HEK293 (cell line): Measurements from ENCODE around the gene B4GALNT1.
A peak's percentile ranks its signal among the peaks of the same experiment; 100 is the strongest.

ENCODE experiments used
- CTCF ChIA-PET: fragments of 350-600 bp; formaldehyde crosslinking; extraction: SDS; loops from one replicate; lab custom pipeline; 2021; ENCODE audit warnings: antibody characterized with exemption; lab: Yijun Ruan, JAX
- POLR2A ChIA-PET: fragments of 300-600 bp; formaldehyde crosslinking; extraction: SDS; loops from one replicate; lab custom pipeline; 2020; ENCODE audit warnings: antibody characterized with exemption, inconsistent platforms; lab: Yijun Ruan, JAX
- H3K27ac ChIP-seq: fragments of 200-500 bp; sonication (Bioruptor generic); 2 replicates; pipeline ENCODE4 v1.5.1; 2014; ENCODE audit warnings: low read depth, low read length, control low read depth, inconsistent platforms; ENCODE audit errors: extremely low read depth
- H3K36me3 ChIP-seq, 2 experiments: fragments of 200-500 bp in 1 of 2; sonication (Bioruptor generic) in 1 of 2; 1 replicate in 1 of 2; 2 replicates in 1 of 2; pipeline ENCODE4 v1.5.1; 2014 to 2017; ENCODE audit warnings: inconsistent platforms in 2 of 2, low read length in 2 of 2; ENCODE audit not compliant: control insufficient read depth in 2 of 2, insufficient read depth in 1 of 2
- H3K4me1 ChIP-seq: fragments of 200-500 bp; sonication (Bioruptor generic); 2 replicates; pipeline ENCODE4 v1.5.1; 2014; ENCODE audit warnings: mild to moderate bottlenecking, low read length, inconsistent platforms; ENCODE audit not compliant: control insufficient read depth, insufficient read depth
- H3K4me3 ChIP-seq: 2 replicates; pipeline ENCODE4 v1.5.1; 2011; ENCODE audit warnings: low read depth, mild to moderate bottlenecking, control low read depth, low read length, moderate library complexity
- H3K9me3 ChIP-seq: fragments of 200-500 bp; sonication (Bioruptor generic); 2 replicates; pipeline ENCODE4 v1.5.1; 2014; ENCODE audit warnings: low read depth, low read length, inconsistent platforms; ENCODE audit not compliant: control insufficient read depth, insufficient read depth
- HOXA7 ChIP-seq: sonication (generic); formaldehyde crosslinking; IDR thresholded peaks from 2 replicates; pipeline ENCODE4 v1.8.1; 2022; ENCODE audit warnings: missing genetic modification reagents, borderline replicate concordance
- KLF9 ChIP-seq: fragments of 450-650 bp; formaldehyde crosslinking; IDR thresholded peaks from 2 replicates; pipeline ENCODE4 v1.5.1; 2016; ENCODE audit warnings: missing biosample characterization, missing genetic modification characterization, low read depth
- MEIS1 ChIP-seq: sonication (generic); formaldehyde crosslinking; IDR thresholded peaks from 2 replicates; pipeline ENCODE4 v1.8.1; 2022; ENCODE audit warnings: missing genetic modification reagents, mild to moderate bottlenecking, borderline replicate concordance
- OVOL3 ChIP-seq: fragments of 450-650 bp; formaldehyde crosslinking; IDR thresholded peaks from 2 replicates; pipeline ENCODE4 v1.5.1; 2016; ENCODE audit warnings: missing biosample characterization, missing genetic modification characterization
- RBAK ChIP-seq: fragments of 450-650 bp; formaldehyde crosslinking; IDR thresholded peaks from 2 replicates; pipeline ENCODE4 v1.5.1; 2016; ENCODE audit warnings: missing biosample characterization, missing genetic modification characterization
- ZBTB8A ChIP-seq: fragments of 450-650 bp; formaldehyde crosslinking; IDR thresholded peaks from 2 replicates; pipeline ENCODE4 v1.5.1; 2016; ENCODE audit warnings: missing biosample characterization, missing genetic modification characterization
- ZNF16 ChIP-seq: fragments of 450-650 bp; formaldehyde crosslinking; IDR thresholded peaks from 2 replicates; pipeline ENCODE4 v1.5.1; 2016; ENCODE audit warnings: low read depth, missing biosample characterization, missing genetic modification characterization
- ZNF211 ChIP-seq: fragments of 450-650 bp; formaldehyde crosslinking; IDR thresholded peaks from 2 replicates; pipeline ENCODE4 v1.5.1; 2016; ENCODE audit warnings: low read depth, missing biosample characterization, missing genetic modification characterization
- ZNF311 ChIP-seq: fragments of 450-650 bp; formaldehyde crosslinking; IDR thresholded peaks from 2 replicates; pipeline ENCODE4 v1.5.1; 2017; ENCODE audit warnings: missing biosample characterization, missing genetic modification characterization, borderline replicate concordance
- ZNF335 ChIP-seq: fragments of 450-650 bp; formaldehyde crosslinking; conservative IDR thresholded peaks from 2 replicates; pipeline ENCODE4 v1.5.1; 2016; ENCODE audit warnings: missing biosample characterization, missing genetic modification characterization
- ZNF354C ChIP-seq: fragments of 450-650 bp; formaldehyde crosslinking; IDR thresholded peaks from 2 replicates; pipeline ENCODE4 v1.5.1; 2016; ENCODE audit warnings: missing biosample characterization, missing genetic modification characterization, low read depth, borderline replicate concordance
- ZNF391 ChIP-seq: fragments of 450-650 bp; formaldehyde crosslinking; IDR thresholded peaks from 2 replicates; pipeline ENCODE4 v1.5.1; 2016; ENCODE audit warnings: low read depth, missing biosample characterization, missing genetic modification characterization, borderline replicate concordance
- ZNF48 ChIP-seq: fragments of 450-650 bp; formaldehyde crosslinking; IDR thresholded peaks from 2 replicates; pipeline ENCODE4 v1.5.1; 2016; ENCODE audit warnings: missing biosample characterization, missing genetic modification characterization
- ZNF544 ChIP-seq: fragments of 450-650 bp; formaldehyde crosslinking; IDR thresholded peaks from 2 replicates; pipeline ENCODE4 v1.5.0; 2017; ENCODE audit warnings: missing biosample characterization, missing genetic modification characterization
- ZNF600 ChIP-seq: fragments of 450-650 bp; formaldehyde crosslinking; IDR thresholded peaks from 2 replicates; pipeline ENCODE4 v1.5.1; 2016; ENCODE audit warnings: missing biosample characterization, missing genetic modification characterization
- ZNF658 ChIP-seq: fragments of 450-650 bp; formaldehyde crosslinking; IDR thresholded peaks from 2 replicates; pipeline ENCODE4; 2016; ENCODE audit warnings: missing biosample characterization, missing genetic modification characterization
- ZNF76 ChIP-seq: fragments of 450-650 bp; formaldehyde crosslinking; IDR thresholded peaks from 2 replicates; pipeline ENCODE4; 2016; ENCODE audit warnings: low read depth, missing biosample characterization, missing genetic modification characterization, borderline replicate concordance
- TF ChIP-seq, protein P1 (sequence below): fragments of 450-650 bp; formaldehyde crosslinking; IDR thresholded peaks from 2 replicates; pipeline ENCODE4 v1.5.1; 2016; ENCODE audit warnings: missing biosample characterization, missing genetic modification characterization
- TF ChIP-seq, protein P2 (sequence below): fragments of 450-650 bp; formaldehyde crosslinking; IDR thresholded peaks from 2 replicates; pipeline ENCODE4 v1.5.1; 2017; ENCODE audit warnings: missing biosample characterization, mild to moderate bottlenecking, missing genetic modification characterization, moderate library complexity
- TF ChIP-seq, protein P3 (sequence below): fragments of 450-650 bp; formaldehyde crosslinking; IDR thresholded peaks from 2 replicates; pipeline ENCODE4 v1.5.1; 2016; ENCODE audit warnings: missing biosample characterization, missing genetic modification characterization

The B4GALNT1 gene

DNA sequence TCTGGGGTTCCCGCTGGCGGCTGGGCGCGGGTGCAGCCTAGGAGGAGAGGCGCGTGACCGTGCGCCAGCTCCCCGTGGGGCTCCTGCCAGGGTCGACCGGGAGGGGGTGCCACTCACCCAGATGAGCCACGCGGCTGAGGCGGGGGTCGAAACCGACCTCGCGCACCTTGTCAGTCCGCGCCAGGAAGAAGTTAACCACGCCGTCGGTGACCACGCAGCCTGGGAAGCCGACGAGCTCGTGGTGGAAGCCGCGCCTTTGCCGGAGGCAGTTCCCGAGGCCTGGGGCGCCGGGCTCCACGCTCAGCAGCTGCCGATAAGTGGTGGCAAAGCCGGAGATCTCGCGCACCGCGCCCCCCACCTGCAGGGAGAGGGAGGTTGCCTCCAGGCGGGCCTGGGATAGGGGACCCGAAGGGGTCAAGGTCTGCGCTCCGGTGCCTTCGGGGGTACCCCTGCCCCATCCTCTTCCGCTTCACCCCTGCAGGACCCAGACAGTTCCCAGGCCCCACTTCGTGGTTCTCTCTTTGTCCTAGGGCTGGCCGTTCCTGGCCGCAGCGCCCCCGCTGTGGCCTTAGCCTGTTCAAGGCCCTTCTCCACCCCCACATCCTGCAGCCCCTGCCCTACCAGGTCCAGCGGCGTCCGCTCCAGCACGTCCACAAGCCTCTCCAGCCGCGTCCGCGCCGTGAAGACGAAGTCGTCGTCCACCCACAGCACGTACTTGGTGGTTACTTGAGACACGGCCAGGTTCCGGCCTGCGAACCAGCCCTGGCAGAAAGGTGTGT is 5.3 kb downstream of the B4GALNT1 start (continued):
- TF ChIP-seq ZNF311 (tag by site-specific recombination) (no peak), KLF9 (no peak), ZBTB8A (tag by site-specific recombination) (no peak)
- TF ChIP-seq, all 188 proteins: peak for 0

DNA sequence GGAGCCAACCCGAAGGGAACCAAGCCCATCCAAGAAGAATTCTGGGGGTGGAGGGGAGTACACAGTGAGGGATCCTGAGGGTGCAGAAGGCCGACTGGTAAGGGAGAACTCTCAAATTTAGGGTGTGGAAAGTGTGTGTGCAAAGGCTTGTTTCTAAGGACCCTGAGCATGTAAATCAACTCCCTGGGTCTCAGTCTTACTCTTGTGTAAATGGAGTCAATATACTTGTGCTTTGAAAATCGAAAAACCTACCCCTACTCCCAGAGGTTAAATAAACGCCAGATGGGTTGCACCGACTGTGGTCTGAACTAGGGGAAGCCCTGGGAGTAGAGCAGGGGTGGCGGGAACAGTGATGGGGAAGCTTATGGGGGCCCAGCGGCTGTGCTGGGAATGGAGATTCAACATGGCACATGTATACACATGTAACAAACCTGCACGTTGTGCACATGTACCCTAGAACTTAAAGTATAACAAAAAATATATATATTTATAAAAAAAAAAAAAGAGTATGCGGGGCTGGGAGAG is 6.0 kb downstream of the B4GALNT1 start:
- ChIA-PET CTCF (interaction anchor here (1.1 kb wide), 1 partner anchor 42 kb away, joined by 6 read pairs; no protein-coding TSS in a partner anchor), POLR2A (no interaction called here)
- TF ChIP-seq ZNF335 (tag by site-specific recombination) (no peak), ZNF391 (no peak), ZNF211 (tag by site-specific recombination) (no peak), ZNF354C (tag by site-specific recombination) (no peak), ZNF48 (tag by site-specific recombination) (no peak), OVOL3 (tag by site-specific recombination) (no peak)

DNA sequence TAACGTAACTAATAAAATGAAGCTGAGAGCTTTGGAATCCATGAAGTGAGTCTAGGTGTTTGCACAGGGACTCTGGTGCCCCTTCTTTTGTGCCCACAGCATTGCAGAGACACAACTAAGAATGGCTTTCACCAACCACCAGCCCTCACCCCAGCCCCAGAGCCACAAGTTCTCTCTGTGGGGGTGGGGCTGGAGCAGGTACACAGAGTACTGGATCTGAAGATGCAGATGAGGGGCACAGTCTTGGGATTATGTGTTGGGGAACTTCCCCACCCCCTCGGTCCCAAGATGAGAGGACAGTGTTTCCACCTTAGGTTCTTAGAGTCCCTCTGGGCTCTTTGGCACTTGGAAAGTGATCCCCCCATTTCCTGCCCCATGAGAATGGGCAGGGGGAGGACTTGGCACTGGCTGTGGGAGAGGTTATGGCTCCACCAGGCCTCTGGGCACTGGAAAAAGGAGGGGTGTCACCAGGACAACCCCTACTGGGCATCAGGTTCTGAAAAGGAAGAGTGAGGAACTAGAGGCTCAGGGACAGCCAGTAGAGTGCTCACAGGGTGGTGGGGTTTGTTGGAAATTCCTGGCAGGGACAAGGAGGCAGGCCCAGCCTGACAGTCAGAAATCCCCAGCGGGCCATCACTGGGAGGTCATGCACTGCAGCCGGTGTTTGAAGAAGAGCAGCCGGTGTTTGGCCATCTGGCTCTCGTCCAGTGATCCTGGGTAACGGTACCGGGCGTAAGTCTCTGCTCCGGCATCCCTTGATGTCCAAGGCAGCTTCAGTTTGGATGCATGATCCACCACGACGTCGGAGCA is 6.7 kb downstream of the B4GALNT1 start:
- CTCF ChIA-PET = interaction anchor here (0.8 to 1.1 kb wide), 2 partner anchors 41 to 43 kb away, joined by 4 to 6 read pairs; no protein-coding TSS in a partner anchor
- Histone ChIP-seq H3K4me3 (no peak overlapping the region), H3K27ac (no peak overlapping the region), H3K36me3 (peaks cover 0 to 47% of the 10 kb centered on the region in 2 experiments; a peak in 1 of 3 replicates), H3K9me3 (no peaks in the 10 kb centered on the region), H3K4me1 (no peaks in the 10 kb centered on the region)
- POLR2A ChIA-PET = no interaction called here
- TF ChIP-seq MEIS1 (CRISPR knock-in tag) = no peak
- TF ChIP-seq ZNF600 (tag by site-specific recombination) = peak; percentile 50; the same call in 1 of the 2 replicates
- no peak for TF ChIP-seq ZNF544

More for the DNA sequence above, 6.0 kb downstream of the B4GALNT1 start:
- Histone ChIP-seq H3K9me3 (no peaks in the 10 kb centered on the region), H3K4me3 (no peak overlapping the region), H3K4me1 (no peaks in the 10 kb centered on the region), H3K36me3 (peaks cover 0 to 46% of the 10 kb centered on the region in 2 experiments; a peak in 1 of 3 replicates), H3K27ac (no peak overlapping the region)

DNA sequence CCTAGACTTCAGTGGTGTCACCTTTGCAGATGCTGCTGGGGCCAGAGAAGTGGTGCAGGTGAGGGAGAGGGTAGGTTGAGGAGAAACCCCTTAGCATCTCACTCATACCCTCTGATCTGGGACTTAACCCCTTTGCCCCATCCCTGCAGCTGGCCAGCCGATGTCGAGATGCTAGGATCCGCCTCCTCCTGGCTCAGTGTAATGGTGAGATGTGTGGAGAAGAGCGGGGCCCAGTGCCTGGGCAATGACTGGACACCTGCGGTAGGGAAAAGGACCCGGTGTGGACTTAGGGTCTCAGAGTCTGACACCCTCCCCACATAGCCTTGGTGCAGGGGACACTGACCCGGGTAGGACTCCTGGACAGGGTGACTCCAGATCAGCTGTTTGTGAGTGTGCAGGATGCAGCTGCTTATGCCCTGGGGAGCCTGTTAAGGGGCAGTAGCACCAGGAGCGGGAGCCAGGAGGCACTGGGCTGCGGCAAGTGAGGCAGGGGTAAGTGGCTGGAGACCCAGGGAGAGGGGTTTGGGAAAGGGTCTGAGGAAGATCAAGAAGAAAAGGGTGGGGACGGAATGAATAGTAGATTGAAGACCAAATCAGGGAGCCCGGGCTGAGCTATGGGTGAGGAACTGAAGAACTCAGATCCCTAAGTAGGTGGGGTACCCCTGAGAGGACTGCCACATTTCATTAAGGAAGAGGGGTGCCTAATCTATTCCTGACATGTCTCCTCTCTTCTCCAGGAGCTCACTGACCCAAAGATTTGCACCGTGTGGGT is 7.6 kb downstream of the B4GALNT1 start:
- POLR2A ChIA-PET = no interaction called here
- CTCF ChIA-PET = interaction anchor here (0.8 to 1.3 kb wide), 6 partner anchors 18 to 43 kb away, joined by 4 to 7 read pairs (median 5); no protein-coding TSS in a partner anchor
- TF ChIP-seq ZNF658 (tag by site-specific recombination) (no peak), HOXA7 (CRISPR knock-in tag) (no peak), ZNF76 (tag by site-specific recombination) (no peak), RBAK (tag by site-specific recombination) (no peak), ZNF16 (tag by site-specific recombination) (no peak)
- TF ChIP-seq, protein P1, sequence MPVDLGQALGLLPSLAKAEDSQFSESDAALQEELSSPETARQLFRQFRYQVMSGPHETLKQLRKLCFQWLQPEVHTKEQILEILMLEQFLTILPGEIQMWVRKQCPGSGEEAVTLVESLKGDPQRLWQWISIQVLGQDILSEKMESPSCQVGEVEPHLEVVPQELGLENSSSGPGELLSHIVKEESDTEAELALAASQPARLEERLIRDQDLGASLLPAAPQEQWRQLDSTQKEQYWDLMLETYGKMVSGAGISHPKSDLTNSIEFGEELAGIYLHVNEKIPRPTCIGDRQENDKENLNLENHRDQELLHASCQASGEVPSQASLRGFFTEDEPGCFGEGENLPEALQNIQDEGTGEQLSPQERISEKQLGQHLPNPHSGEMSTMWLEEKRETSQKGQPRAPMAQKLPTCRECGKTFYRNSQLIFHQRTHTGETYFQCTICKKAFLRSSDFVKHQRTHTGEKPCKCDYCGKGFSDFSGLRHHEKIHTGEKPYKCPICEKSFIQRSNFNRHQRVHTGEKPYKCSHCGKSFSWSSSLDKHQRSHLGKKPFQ (tag by site-specific recombination) = no peak
- TF ChIP-seq, protein P2, sequence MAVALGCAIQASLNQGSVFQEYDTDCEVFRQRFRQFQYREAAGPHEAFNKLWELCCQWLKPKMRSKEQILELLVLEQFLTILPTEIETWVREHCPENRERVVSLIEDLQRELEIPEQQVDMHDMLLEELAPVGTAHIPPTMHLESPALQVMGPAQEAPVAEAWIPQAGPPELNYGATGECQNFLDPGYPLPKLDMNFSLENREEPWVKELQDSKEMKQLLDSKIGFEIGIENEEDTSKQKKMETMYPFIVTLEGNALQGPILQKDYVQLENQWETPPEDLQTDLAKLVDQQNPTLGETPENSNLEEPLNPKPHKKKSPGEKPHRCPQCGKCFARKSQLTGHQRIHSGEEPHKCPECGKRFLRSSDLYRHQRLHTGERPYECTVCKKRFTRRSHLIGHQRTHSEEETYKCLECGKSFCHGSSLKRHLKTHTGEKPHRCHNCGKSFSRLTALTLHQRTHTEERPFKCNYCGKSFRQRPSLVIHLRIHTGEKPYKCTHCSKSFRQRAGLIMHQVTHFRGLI (tag by site-specific recombination) = no peak
- TF ChIP-seq, protein P3, sequence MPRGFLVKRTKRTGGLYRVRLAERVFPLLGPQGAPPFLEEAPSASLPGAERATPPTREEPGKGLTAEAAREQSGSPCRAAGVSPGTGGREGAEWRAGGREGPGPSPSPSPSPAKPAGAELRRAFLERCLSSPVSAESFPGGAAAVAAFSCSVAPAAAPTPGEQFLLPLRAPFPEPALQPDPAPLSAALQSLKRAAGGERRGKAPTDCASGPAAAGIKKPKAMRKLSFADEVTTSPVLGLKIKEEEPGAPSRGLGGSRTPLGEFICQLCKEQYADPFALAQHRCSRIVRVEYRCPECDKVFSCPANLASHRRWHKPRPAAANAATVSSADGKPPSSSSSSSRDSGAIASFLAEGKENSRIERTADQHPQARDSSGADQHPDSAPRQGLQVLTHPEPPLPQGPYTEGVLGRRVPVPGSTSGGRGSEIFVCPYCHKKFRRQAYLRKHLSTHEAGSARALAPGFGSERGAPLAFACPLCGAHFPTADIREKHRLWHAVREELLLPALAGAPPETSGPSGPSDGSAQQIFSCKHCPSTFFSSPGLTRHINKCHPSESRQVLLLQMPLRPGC (tag by site-specific recombination) = no peak

More for the DNA sequence above, 7.6 kb downstream of the B4GALNT1 start:
- Histone ChIP-seq H3K4me3 (no peak overlapping the region), H3K27ac (no peak overlapping the region), H3K9me3 (no peaks in the 10 kb centered on the region), H3K4me1 (no peaks in the 10 kb centered on the region), H3K36me3 (peaks cover 0 to 47% of the 10 kb centered on the region in 2 experiments; a peak in 1 of 3 replicates)
